GM23248 (cell line): ENCODE data around the gene RHBDL3. TPM values are rescaled to one million over a fixed set of nuclear protein-coding genes. Genes with fewer than 3 reads are reported as not detected.
A peak's percentile ranks its signal among the peaks of the same experiment; 100 is the strongest.

Source experiments
- DNase-seq: peaks from one replicate; pipeline ENCODE4 v3.0.0-alpha.2; 2015
- H2AFZ ChIP-seq: fragments of 200-600 bp; sonication (generic); 2 replicates; pipeline ENCODE4 v1.6.1; 2016; ENCODE audit warnings: antibody characterized with exemption
- H3F3A ChIP-seq: fragments of 200-600 bp; sonication (generic); 2 replicates; pipeline ENCODE4 v1.6.1; 2016; ENCODE audit warnings: mild to moderate bottlenecking, antibody characterized with exemption, mixed run types; ENCODE audit not compliant: insufficient read depth
- H3K27ac ChIP-seq: fragments of 200-600 bp; sonication (generic); 2 replicates; pipeline ENCODE4 v1.5.1; 2016; ENCODE audit warnings: mild to moderate bottlenecking
- H3K27me3 ChIP-seq: fragments of 200-600 bp; sonication (generic); replicated peaks from 2 replicates; pipeline ENCODE4 v1.6.1; 2016; ENCODE audit warnings: mild to moderate bottlenecking; ENCODE audit not compliant: insufficient read depth
- H3K36me3 ChIP-seq: fragments of 200-600 bp; sonication (generic); 2 replicates; pipeline ENCODE4 v1.6.1; 2016; ENCODE audit warnings: low read depth, mild to moderate bottlenecking
- H3K4me1 ChIP-seq: fragments of 200-600 bp; sonication (generic); 2 replicates; pipeline ENCODE4 v1.6.1; 2016; ENCODE audit warnings: mild to moderate bottlenecking; ENCODE audit not compliant: insufficient read depth
- H3K4me2 ChIP-seq: fragments of 200-600 bp; sonication (generic); one replicate; pipeline ENCODE4 v1.6.1; 2016; ENCODE audit warnings: mild to moderate bottlenecking; ENCODE audit not compliant: unreplicated experiment
- H3K4me3 ChIP-seq: fragments of 200-600 bp; sonication (generic); 2 replicates; pipeline ENCODE4 v1.5.1; 2016; ENCODE audit warnings: mild to moderate bottlenecking
- H3K79me2 ChIP-seq: fragments of 200-600 bp; sonication (generic); 2 replicates; pipeline ENCODE4 v1.6.1; 2016; ENCODE audit warnings: mild to moderate bottlenecking; ENCODE audit not compliant: insufficient read depth
- H3K9ac ChIP-seq: fragments of 200-600 bp; sonication (generic); 2 replicates; pipeline ENCODE4 v1.6.1; 2016; ENCODE audit warnings: mild to moderate bottlenecking
- H3K9me2 ChIP-seq: fragments of 200-600 bp; sonication (generic); 2 replicates; pipeline ENCODE4 v1.6.1; 2016; ENCODE audit warnings: mixed run types, mild to moderate bottlenecking, moderate library complexity; ENCODE audit not compliant: insufficient read depth
- H3K9me3 ChIP-seq: fragments of 200-600 bp; sonication (generic); one replicate; pipeline ENCODE4 v1.6.1; 2017; ENCODE audit warnings: low read depth
- H4K20me1 ChIP-seq: fragments of 200-600 bp; sonication (generic); 2 replicates; pipeline ENCODE4 v1.6.0; 2016; ENCODE audit not compliant: insufficient read depth
- EZH2 ChIP-seq: fragments of 200-600 bp; sonication (generic); IDR thresholded peaks from 2 replicates; pipeline ENCODE4 v1.6.1; 2018; ENCODE audit warnings: antibody characterized with exemption, mild to moderate bottlenecking; ENCODE audit not compliant: insufficient read depth, poor library complexity, severe bottlenecking
- EZH2phosphoT487 ChIP-seq: fragments of 200-600 bp; sonication (generic); IDR thresholded peaks from 2 replicates; pipeline ENCODE4 v1.6.1; 2018; ENCODE audit warnings: antibody characterized with exemption, moderate library complexity, mild to moderate bottlenecking, low read depth; ENCODE audit not compliant: insufficient read depth
- WGBS, 2 experiments: methylation state at CpG; one replicate each; pipeline ENCODE4 v1.1.6; 2015 to 2017; ENCODE audit warnings: low lambda C conversion rate in 2 of 2, low coverage in 1 of 2; ENCODE audit errors: missing lambda C conversion rate in 2 of 2; 5-methylcytosine and 5-hydroxymethylcytosine counted together
- in situ Hi-C: fragments of 300-500 bp; cut with MboI; formaldehyde crosslinking; loops from 2 replicates; pipeline ENCODE4 v1.15.0; 2020
- polyA plus RNA-seq: library from polyadenylated mRNA; unstranded; fragments of >200 nt; fragmentation: Nextera tagmentation; extraction: Ambion mirVana; gene quantifications from 2 replicates; pipeline ENCODE4 v1.2.1, GENCODE V29; 2016
- total RNA-seq: library from RNA; depleted of rRNA; stranded (reverse); fragments of >200 nt; shearing (Covaris generic); gene quantifications from 2 replicates; pipeline ENCODE4 v1.2.3, GENCODE V29; 2014

The RHBDL3 gene
- total and polyA plus RNA-seq, 2 experiments from 2014 or later = 0.09 to 0.11 TPM

DNA sequence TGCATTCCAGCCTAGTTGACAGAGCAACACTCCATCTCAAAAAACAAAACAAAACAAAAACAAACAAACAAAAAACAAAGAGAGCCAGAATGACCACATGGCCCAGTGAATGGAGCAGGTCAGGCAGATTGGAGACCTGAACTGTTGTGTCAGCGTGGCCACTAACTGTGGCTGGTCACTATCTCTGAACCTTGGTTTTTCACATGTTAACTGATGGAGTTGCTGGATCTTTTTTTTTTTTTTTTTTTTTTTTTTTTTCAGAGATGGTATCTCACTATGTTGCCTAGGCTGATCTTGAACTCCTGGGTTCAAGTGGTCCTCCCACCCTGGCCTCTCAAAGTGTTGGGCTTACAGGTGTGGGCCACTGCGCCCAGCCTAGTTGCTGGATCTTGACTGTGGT is 31.8 kb downstream of the RHBDL3 start:
- Histone ChIP-seq H3K4me1 (no peaks in the 10 kb centered on the region), H3K79me2 (no peaks in the 10 kb centered on the region)
- no peak for DNase-seq

DNA sequence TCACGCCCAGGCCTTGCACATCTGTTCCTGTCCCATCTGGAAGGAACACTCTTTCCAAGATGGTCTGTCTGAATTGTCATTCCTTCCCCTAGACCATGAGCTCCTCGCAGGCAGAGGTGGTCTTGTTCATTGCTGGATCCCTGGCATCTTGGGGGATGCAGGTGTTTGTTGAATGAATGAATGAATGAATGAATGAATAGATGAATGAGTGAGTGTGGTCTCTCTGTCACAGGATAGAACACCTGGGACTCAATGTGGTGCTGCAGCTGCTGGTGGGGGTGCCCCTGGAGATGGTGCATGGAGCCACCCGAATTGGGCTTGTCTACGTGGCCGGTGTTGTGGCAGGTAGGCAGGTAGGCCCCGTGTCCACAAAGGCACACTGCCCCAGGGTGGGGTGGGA is 32.2 kb downstream of the RHBDL3 start:
- H3F3A ChIP-seq = no peaks in the 10 kb centered on the region
- H3K36me3 ChIP-seq = no peaks in the 10 kb centered on the region
- H3K79me2 ChIP-seq = no peaks in the 10 kb centered on the region
- no peaks in the 10 kb centered on the region for H3K9me2 ChIP-seq
- H4K20me1 ChIP-seq = no peaks in the 10 kb centered on the region
- WGBS, 2 experiments = 65 to 66% methylated on average over 6 of the region's 6 CpGs
- H3K27ac ChIP-seq = no peak overlapping the region
- TF ChIP-seq EZH2 (no peak), EZH2phosphoT487 (no peak)
- no peak overlapping the region for H2AFZ ChIP-seq
- no peak overlapping the region for H3K9ac ChIP-seq
- no peak overlapping the region for H3K4me3 ChIP-seq
- H3K27me3 ChIP-seq = no peaks in the 10 kb centered on the region
- DNase-seq = no peak
- no peaks in the 10 kb centered on the region for H3K9me3 ChIP-seq
- H3K4me1 ChIP-seq = no peaks in the 10 kb centered on the region
- in situ Hi-C loops = no loop called here
- H3K4me2 ChIP-seq = no peak overlapping the region

More for the DNA sequence above, 31.8 kb downstream of the RHBDL3 start:
- no peak overlapping the region for H3K4me2 ChIP-seq
- H3F3A ChIP-seq = no peaks in the 10 kb centered on the region
- no peaks in the 10 kb centered on the region for H3K36me3 ChIP-seq
- no peak overlapping the region for H3K4me3 ChIP-seq
- WGBS, 2 experiments = 77 to 89% methylated on average over 2 of the region's 2 CpGs
- H4K20me1 ChIP-seq = no peaks in the 10 kb centered on the region
- H2AFZ ChIP-seq = no peak overlapping the region
- no peaks in the 10 kb centered on the region for H3K27me3 ChIP-seq
- no peaks in the 10 kb centered on the region for H3K9me2 ChIP-seq
- H3K27ac ChIP-seq = no peak overlapping the region
- no peak overlapping the region for H3K9ac ChIP-seq
- in situ Hi-C loops = no loop called here
- no peaks in the 10 kb centered on the region for H3K9me3 ChIP-seq
- TF ChIP-seq EZH2 (no peak), EZH2phosphoT487 (no peak)

DNA sequence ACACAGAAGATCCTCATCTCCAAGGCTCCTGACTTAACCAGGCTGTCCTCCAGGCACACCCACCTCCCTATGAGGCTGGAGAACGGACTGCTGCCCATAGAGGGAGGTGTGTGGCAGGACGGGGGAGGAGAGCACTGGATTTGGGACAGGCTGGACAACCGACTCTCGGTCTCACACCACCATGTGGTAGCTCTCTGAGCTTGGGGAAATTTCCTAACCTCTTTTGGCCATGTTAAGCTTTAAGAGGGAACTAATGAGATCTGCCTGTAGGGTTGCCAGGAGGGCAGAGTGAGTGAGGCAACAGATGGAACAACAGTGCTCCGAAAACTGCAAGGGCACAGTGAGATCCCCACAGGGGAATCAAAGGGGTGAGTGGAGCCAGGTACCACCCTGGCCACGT is 32.7 kb downstream of the RHBDL3 start:
- H3K9me3 ChIP-seq = no peaks in the 10 kb centered on the region
- no peak overlapping the region for H3K4me2 ChIP-seq
- no peaks in the 10 kb centered on the region for H3K27me3 ChIP-seq
- no peak overlapping the region for H3K4me3 ChIP-seq
- no peak overlapping the region for H2AFZ ChIP-seq
- TF ChIP-seq EZH2 = no peak
- no peak for TF ChIP-seq EZH2phosphoT487
- H3F3A ChIP-seq = no peaks in the 10 kb centered on the region
- in situ Hi-C loops = no loop called here
- no peaks in the 10 kb centered on the region for H3K4me1 ChIP-seq
- H3K36me3 ChIP-seq = no peaks in the 10 kb centered on the region
- no peaks in the 10 kb centered on the region for H3K9me2 ChIP-seq
- H3K79me2 ChIP-seq = no peaks in the 10 kb centered on the region
- WGBS, 2 experiments = 51 to 58% methylated on average over 6 of the region's 6 CpGs
- peak; percentile 7 for DNase-seq
- H3K27ac ChIP-seq = no peak overlapping the region
- no peak overlapping the region for H3K9ac ChIP-seq
- no peaks in the 10 kb centered on the region for H4K20me1 ChIP-seq

DNA sequence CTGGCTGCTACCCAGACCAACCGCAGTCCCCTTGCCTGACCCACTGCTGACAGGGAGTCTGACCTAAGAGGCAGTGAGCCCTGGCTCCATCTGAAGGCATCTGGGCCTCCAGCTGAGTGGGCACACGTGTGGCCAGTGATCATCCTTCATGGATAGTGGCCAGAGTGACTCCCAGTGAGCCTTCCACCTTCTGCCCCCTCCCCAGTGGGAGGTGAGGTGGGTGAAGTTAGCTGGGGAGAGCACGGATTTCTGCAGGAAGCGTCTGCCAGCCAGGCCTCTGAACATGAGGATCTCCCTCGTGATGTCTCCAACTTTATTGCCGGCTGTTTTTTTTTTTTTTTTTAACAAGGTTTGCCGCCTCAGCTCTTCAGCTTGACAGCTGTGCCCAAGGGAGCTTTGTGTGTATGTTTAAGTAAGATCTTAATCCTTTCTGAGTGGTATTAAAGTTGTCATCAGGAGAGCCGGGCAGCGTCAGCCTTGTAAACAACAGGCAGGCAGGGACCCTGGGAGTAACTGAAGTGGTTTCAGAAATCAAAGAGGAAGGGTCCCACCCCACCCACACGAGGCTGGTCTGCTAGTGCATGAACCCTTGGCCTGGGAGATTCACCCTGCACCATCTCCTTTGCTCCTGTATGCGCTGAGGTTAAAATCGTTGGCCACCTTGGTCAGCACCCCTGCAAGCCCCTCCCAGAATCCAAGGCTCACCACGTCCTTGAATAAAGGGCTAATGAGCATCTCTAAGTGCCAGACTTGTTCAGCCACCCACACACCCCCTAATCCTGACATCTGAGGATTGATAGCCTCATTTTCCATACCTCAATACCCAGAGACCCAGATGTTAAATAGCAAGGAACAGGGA is 33.3 kb downstream of the RHBDL3 start:
- in situ Hi-C loops = no loop called here
- Histone ChIP-seq H3K36me3 (no peaks in the 10 kb centered on the region), H3K9me3 (no peaks in the 10 kb centered on the region), H4K20me1 (no peaks in the 10 kb centered on the region), H3K27me3 (no peaks in the 10 kb centered on the region), H3K4me1 (no peaks in the 10 kb centered on the region), H3K27ac (no peak overlapping the region), H3F3A (no peaks in the 10 kb centered on the region), H2AFZ (no peak overlapping the region), H3K4me2 (no peak overlapping the region), H3K9ac (no peak overlapping the region), H3K9me2 (no peaks in the 10 kb centered on the region), H3K4me3 (no peak overlapping the region), H3K79me2 (no peaks in the 10 kb centered on the region)
- no peak for DNase-seq
- TF ChIP-seq EZH2 (no peak), EZH2phosphoT487 (no peak)
- 37% methylated on average over 13 of the region's 13 CpGs for WGBS, 2 experiments
